Germinal center (tissue), 1 donor: ENCODE data around the gene HOXA1.

Experiments used
- DNase-seq: peaks from one replicate; pipeline ENCODE4 v3.0.0; 2012; ENCODE audit warnings: mixed read lengths, low spot score

HOXA1 gene

DNA sequence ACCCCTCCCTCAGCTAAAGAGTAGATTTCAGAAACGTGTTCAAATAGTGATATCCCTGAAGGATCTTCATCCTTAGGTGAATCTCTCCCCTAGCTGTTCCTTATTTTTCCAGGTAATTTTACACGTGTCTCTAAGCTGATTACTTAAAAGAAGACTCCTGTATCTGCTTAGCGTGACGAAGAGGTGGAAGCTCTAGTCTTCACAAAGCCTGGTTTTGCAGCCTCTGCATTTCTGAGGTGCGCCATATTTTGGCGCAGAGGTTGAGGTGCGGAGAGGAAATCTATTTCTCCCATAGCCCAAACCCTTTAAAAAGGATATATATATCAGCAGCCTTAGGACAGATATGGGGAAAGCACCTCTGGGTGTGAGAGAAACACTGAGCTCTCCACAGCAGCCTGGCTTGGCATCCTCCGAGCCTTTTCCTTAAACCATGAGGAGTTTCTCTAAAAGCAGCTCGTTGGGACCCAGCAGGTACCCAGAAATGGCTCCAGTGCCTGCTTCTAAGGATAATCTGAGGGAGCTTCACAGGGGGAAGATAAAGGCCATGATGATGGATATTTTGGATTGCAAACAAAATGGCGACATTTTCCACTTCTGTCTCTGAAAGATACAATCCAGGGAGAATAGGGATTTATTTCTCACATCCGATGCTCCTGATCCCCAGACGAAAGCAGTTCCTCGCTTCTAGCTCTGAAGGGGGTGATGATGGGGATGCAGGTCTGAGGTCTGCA is 9.7 kb upstream of the HOXA1 start:
- DNase-seq, result no peak

DNA sequence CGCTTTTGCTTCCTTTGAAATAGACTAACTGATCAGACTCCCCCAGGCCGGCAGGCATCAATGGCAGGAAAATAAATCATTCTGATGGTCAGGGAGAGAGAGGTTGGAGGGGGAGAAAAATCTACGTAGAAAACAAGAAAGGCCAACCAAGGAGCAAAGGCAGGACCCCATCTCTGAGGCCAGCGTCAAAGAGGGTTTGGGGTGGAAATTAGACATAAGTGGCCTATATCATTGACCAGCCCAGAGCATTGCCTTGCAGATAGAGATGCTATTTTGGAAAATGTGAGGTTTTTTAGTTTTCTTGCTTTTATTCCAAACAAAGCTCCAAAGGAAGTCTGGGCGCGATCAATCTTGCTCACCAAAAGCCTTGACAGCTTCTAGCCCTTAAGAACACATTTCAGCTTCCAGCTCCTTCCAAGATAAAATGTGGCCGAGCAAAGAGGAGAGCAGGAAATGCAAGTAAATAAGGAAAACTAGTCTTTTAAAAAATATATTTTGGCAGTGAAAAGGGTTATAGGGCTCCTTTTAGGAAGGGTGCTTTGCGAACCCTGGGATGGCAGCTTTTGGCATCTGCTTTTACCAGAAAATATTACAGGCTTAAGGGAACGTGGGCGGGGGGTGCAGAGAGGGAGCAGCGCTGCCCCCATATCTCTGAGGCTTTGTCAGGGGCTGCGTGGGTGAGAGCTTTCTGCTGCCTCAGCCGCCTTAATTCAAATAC is 8.7 kb upstream of the HOXA1 start:
- no peak for DNase-seq

DNA sequence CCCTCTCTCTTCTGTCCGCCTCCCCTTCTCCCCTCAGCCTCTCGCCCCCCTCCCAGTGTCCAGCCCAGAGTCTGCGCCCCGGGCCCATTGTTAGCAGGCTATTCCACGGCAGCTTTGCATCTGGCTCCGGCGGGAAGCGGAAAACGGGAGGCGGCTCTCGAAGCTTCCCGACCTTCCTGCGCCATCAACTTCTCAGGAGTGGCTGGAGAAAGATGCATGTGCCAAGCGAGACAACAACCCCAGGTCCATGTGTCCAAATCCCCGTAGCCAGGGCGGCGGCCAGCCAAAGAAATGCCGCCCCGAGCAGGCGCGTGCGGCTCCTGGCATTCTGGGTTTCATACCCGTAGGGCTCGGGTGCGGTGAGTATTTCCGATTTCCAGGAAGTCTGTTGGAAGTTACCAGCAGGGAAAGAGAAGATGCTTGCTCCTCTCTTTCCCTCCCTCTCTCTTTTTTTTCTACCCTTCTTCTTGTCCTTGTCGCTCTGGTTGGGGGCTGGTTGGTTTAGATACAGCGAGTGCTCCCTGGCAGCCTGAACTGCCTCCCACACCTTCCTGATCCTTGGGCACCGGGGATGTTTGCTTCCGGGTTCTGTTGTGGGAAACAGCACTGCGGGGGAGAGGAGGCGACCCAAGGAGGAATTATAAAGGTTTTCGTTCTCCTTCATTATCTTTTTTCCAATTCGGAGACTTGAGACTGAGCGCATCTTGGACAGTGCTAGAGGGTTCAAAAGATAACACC is 7.9 kb upstream of the HOXA1 start:
- DNase-seq, result no peak

DNA sequence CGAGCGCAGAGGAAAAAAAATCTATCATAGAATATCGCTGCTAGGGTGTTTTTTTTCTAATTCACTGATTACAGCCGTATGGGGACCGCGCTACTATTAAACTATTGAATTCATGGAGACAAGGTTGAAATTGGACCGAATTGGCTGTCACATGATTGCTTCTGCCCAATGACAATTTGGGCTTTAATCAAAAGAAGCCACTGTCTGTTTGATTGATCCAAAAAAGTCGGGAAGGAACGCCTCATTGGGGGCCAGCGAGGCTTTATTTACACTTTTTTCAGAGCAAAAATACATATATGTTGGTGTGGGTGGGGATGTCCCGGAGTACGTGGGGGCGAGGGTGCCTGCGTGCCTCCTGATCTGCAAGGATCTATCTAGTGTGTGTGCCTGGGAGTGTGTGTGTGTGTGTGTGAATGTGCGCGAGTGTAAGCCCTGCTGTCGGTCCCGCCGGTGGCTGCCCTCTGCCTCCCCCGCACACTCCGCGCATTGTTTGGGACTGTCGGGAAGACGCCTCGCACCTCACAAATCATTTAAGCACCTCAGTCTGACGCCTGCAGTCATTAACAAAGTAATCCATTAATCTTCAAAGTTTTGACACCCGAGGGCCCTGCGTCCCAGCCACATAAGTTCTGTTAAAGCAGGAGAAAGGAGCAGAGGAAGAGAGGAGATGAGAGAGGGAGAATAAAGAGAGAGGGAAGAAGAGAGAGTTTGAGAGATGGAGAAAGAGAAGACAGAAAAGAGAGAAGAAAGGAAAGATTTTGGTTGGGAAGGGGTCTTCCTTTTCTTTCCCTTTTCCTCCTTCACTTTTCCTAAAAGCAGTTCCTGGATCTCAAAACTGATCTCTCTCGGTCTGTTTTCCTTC is 7.0 kb upstream of the HOXA1 start, which contains the start of gene HOXA2:
TSS of gene HOXA2 (minus strand) at position 103 of the 862 bp plus-strand sequence. CDS start 183 bp downstream, outside the sequence.
- DNase-seq, result no peak

DNA sequence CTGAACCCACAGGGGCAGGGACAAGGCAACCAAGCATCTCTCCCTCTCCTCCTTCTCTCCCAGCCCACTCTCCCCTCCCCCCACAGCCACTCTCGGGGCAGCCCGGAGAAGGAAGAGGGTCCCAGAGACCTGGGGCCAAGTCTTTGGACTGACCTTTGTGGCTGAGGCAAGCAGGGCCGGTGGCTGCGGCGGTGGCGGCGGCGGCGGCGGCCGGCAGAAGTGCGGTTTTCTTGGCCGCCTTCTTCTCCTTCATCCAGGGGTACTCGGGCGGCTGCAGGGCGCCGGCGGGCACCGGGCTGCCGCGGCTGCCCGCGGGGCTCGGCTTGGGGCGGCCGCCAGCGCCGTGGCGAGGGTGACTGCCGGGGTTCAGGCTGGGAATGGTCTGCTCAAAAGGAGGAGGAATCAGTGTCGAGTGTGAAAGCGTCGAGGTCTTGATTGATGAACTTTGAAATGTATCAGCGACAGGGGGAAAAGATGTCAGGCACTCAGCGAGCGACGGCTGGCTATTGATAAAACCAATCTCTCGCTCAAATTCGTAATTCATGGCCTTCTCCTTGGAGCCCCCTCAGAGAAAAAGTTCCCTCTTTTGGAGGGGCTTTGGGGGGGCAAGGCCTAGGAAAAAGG is 6.3 kb upstream of the HOXA1 start:
- peak; percentile 25 for DNase-seq

DNA sequence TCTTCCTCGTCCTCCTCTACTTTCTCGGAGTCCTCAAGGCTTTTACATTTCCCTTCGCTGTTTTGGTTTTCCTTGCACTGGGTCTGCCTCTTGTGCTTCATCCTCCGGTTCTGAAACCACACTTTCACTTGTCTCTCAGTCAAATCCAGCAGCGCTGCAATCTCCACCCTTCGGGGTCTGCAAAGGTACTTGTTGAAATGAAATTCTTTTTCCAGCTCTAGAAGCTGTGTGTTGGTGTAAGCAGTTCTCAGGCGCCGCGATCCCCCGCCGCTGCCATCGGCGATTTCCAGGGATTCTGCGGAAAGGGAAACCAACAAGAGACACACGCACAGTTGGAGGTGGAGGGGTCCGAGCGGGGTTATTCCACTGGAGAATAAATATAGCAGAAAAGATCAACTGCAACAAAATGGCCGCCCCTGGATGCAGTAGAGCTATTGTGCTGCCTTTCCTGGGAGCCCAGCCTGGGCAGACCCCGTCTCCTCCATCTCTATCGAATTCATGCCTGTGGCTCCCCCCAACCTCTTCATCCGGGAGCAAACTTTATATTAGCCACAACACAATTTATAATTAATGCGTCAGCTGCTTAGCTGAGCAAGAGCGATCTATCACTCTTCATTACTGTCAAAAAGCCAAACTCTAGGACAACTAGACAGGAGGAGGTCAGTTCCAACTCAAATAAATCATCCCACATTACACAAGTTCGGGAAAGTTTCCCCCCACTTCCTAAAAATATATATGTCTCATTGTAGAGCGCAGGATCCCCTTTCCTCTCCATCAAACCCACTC is 5.6 kb upstream of the HOXA1 start:
- DNase-seq, result no peak

DNA sequence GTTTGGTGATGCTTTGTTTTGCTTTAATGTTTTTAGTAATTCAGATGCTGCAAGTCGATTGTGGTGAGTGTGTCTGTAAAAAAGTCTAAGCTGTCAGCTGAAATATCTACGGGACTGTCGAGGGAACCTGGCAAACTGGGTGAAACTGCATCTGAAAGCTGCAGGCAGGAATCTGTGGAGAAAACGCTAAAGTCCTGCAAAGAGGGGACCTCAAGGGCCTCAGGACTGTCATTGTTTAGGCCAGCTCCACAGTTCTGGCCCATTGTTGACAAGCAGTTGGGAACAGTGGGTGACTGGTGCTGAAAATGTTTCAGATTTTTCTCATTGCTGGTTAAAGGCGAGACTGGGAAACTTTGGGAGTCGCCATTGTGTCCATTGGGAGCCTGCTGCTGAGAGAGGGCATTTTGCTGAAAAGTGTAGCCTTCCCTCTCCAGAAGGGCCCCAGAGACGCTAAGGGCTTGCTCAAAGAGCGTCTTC is 4.9 kb upstream of the HOXA1 start:
- no peak for DNase-seq

DNA sequence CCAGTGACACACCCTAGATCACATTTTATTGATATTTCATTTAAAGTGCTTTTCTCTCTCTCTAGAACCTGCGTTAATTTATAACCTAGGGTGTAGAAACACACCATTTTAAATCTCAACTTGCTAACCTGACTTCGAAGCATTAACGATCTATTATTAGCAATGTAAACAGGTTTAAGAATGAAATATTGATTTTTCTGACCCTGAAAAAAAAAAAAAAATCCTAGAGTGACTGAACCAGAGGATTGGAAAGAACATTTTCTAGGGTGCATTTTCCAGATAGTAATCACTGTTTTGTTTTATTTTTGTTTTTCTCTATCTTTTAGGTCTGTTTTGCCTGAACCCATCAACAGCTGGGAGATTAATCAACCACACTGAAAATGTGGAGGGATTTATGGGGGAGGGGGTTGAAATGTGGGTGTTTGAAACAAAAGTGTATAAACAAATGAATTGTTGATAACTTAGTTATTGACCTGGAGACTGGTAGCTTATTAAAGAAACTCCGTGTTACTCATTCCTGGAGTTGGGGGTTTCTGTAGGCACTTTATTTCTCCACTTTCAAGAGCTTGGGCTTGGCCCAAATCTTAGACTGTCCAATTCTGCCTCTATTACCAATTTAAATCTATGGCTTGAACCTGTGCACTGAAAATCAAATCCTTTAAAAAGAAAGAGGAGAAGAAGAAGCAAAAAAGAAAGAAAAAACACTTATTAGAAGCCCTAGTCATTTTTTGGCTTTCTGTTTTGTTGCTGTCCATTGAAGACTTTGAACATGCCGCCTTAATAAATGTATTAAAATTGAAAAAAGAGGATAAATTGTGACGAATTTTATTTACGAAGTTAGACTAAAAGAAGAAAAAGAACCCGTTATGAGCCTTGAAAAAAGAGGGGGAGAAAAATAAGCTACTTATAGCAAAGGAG is 3.9 kb upstream of the HOXA1 start:
- no peak for DNase-seq

DNA sequence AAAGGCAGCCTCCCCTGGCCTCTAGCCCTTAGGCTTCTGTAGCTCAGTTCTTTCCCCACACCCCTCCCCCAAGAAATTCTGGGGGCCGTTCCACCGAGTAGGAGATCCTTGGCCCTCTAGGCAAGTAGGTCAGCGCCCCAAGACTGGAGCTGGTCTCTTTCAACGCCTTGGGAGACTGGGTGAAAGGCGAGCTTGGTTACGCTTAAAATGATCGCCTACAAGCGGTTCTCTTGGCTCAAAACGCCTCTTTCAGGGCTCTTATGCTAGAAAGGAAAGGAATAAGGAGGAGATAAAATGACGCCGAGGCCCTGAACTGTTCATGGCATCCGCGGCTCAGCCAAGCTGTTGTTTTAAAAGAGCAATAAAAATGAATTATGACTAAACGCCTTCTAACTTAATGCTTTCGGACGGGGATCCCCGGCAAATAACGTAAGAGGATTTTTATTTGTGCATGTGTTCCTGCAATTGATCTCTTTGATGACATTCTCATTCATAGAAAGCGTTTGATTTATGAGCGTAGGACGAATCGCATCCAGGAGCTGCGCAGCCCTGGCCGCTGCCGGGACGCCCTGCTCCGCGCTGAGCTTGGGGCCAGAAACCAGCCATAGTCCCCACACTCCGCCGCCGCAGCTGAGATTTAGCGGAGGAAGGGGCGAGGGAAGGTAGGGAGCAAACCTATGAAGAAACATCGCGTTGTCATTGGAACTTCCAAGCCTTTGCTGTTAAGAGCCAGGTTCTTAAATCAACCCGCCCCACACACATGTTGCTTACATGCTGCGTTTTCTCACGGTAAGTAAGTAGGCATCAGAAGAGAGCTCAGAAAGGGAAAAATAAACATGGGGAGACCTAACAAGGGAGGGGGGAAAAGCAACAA is 3.0 kb upstream of the HOXA1 start:
- no peak for DNase-seq

DNA sequence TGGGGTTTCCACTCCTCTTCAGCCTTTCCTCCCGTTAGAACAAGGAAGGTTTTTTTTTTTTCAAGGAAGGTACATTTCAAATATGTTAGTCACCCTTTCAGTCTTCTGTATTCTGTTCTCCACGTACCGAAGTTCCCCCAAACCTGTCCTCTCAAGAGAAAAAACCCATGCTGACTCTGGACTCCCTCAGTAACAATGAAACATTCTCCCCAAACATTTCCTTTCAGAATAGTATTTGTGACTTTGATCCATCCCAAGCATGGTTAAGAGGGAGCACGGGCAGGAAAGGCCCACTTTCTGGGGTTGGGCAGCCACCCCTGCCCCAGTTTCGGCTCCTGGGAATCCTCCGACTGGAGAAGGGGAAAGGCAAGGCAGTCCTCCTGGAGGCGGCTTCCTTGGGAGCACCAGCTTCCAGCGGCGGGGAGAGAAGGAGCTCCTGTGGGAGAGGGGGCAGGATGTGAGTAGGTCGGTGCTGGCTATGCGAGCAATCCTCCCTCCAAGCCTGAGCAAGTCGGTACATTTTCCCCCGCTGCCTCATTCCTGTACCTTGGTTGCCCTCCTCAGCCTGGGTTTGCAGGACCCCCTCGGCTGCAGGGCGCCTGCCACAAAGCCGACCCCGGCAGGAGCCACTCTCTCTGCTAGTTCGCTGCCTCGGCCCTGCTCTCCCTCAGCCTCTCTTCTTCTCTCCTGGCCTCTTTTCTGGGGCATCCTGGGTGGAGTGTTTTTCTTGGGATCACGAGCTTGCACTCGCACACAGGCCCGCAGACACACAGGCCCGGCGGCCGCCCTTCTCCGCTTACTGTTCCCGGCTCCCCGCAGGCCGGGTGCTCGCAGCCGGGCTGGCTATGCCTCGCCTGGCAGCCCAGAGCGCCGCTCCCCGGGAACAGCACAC is 2.1 kb upstream of the HOXA1 start:
- no peak for DNase-seq

DNA sequence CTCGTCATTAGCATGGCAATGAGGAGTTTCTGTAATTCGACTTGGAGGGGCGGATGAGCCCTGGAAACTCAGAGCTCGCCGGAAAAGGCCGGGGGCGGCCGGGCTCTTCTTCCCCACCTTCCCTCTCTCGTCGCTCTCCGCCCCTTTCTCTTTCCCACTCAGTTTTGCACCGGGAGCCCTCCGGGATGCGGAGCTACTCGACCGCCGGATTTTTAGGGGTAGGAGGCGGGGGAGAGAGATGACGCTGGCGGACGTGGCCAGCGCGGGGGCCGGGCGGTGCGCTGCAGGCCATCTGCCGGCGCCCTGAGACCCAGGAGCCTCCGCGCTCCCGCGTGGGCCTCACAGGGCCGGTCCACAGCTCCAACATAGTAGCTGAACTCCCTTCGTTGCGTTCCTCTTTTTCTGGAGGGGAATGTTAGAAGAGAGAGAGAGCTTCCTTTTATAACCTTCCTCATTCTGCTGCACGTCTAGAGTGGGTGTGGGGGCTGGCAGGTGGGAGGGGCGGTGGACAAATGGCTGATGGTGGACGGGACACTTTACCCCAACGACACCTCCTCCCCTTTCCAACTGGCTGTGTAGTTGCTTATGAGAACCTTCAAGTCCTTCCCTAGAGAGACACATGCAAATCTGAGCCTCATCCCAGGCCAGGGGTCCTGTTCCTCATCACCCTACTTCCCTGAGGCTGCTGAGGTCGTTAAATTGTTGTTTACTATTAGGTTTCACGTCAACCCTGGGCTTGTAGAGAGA is 1.1 kb upstream of the HOXA1 start:
- peak; percentile 34 for DNase-seq

DNA sequence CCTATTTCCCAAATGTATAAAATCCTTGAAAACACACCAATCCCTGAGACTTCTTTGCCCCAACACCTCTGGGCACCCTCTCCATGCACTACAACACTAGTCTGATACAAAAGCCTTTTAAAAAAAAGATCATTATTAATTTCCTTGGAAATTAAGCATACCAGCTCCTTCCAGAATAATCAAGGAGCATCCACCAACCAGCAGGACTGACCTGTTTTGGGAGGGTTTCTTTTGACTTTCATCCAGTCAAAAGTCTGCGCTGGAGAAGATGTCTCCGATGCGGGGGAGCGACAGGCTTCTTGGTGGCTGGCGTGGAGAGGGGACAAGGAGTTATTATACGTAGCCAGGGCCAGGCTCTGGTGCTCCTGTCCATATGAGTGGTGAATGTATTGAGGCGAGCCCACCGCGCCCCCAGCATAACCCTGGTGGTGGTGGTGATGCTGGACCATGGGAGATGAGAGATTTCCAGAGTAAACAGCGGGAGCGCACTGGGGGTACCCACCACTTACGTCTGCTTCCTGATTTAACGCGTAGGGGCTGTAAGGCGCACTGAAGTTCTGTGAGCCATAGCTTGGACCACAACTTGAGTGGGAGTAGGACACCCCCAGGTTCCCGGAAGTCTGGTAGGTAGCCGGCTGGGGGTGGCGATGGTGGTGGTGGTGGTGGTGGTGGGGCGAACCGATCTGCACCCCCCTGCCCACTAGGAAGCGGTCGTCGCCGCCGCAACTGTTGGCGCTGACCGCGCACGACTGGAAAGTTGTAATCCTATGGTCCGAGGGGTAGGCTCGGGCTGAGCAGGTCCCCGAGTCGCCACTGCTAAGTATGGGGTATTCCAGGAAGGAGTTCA is 527 bp downstream of the HOXA1 start:
- DNase-seq, result peak; percentile 34

DNA sequence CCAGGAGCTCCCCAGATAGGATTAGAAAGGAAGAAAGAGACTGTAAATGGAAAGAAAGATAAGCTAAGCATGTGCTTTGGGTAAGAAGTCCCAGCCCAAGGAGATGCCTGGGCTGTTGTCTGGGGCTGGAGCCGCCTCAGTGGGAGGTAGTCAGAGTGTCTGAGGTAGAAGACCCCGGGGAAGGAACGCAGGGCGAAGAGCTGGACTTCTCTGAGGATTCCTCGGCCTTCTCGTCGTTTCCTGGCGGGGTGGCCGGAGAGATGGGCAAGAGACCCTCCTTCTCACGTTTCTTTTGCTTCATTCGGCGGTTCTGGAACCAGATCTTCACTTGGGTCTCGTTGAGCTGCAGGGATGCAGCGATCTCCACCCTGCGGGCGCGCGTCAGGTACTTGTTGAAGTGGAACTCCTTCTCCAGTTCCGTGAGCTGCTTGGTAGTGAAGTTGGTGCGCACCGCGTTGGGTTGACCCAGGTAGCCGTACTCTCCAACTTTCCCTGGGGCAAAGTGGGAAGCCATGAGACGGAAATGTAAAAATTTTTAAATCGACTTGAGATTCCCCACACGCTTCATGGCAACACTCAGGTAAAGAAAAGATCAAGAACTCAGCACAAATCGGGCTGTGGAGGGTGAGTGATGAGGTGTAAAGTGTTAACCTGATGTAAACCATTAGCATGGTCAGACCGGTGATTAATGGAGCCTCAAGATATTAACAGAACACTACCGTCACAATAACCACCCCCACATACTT is 1.3 kb downstream of the HOXA1 start:
- no peak for DNase-seq

DNA sequence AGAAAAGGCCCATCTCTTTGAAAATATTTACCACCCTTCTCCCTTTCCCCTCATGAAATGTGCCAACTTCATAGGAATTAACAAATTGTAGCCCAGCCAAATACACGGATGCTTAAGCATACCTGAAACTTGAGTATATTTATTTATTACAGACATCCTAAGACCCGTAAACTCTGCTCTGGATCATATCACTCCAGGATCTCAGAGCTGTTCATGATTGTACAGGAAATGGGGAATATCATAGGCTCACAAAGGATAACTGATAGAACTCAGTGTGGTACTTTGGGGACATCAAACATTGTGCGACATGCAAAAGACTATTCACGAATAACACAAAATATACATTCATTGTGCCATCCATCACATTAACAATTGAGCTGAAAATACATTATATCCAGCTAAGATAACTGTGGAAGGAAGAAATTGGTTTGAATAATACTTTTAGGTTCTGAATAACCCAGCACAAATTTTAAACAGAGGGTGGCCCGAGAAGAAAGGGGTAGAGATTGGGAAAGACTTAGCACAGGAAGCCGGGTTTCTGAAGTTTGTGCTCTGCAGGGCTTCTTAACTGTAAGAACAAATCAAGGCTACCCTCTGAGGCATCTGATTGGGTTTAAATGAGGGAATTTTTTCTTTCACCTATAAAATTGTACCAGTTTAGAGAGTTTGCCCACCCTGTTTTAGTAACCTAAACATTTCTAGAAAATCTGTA is 2.5 kb downstream of the HOXA1 start:
- DNase-seq, result no peak

DNA sequence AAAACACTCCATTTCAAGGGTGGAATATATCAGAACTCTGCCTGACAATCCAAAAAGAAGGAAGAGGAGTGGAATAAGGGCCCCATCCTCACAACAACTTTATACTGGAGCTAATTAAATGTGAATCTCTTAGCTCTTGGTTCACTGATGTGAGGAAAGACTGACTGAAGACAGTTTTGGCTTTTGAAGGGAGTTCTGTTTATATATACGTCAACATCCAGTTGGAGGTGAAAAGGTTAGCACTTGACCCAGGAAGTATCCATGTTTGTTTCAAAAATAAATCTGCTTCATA is 3.0 kb downstream of the HOXA1 start:
- no peak for DNase-seq
